HepG2 (cell line): ENCODE data around the gene PSMB11.

ENCODE experiments used
- CREB1 ChIP-seq, 2 experiments: fragments of 450-650 bp in 1 of 2; IDR thresholded peaks; 2 replicates each; pipeline ENCODE4 v1.6.1; 2016 to 2017; ENCODE audit warnings: control low read depth in 1 of 2, mild to moderate bottlenecking in 1 of 2, missing compliant biosample characterization in 1 of 2, missing genetic modification characterization in 1 of 2
- MLLT10 ChIP-seq: sonication (generic); formaldehyde crosslinking; IDR thresholded peaks from 2 replicates; pipeline ENCODE4 v1.4.0; 2020; ENCODE audit warnings: missing genetic modification reagents
- MXI1 ChIP-seq: IDR thresholded peaks from 3 replicates; pipeline ENCODE4 v1.6.1; 2012; ENCODE audit warnings: low read depth, low read length, inconsistent platforms, borderline replicate concordance
- POLR2A ChIP-seq, 2 experiments: IDR thresholded peaks; 2 replicates each; pipeline ENCODE4 v1.6.1; 2011; ENCODE audit warnings: low read depth in 2 of 2, low read length in 2 of 2, mild to moderate bottlenecking in 1 of 2, moderate library complexity in 1 of 2; ENCODE audit not compliant: insufficient read depth in 1 of 2
- ZNF337 ChIP-seq: sonication (generic); formaldehyde crosslinking; IDR thresholded peaks from 2 replicates; pipeline ENCODE4 v1.5.1; 2020; ENCODE audit warnings: missing genetic modification reagents, low read depth, mild to moderate bottlenecking, borderline replicate concordance

- TF ChIP-seq POLR2A (IDR thresholded peaks at IDR 0.05; ENCODE audit: insufficient read depth in 1 of 2, low read depth in 2 of 2, low read length in 2 of 2) (no peak), ZNF337 (CRISPR knock-in tag) (no peak), CREB1 (IDR thresholded peaks at IDR 0.05) (no peak), CREB1 (CRISPR knock-in tag; IDR thresholded peaks at IDR 0.05) (no peak), MXI1 (no peak), MLLT10 (CRISPR knock-in tag) (no peak)
These were observed 12.2 kb downstream of the PSMB11 start for GRCh38 chr14:23054000-23054811.
